Sigmoid colon (tissue), 4 donors: ENCODE results near the gene MYH7B.

ENCODE experiments used
- EP300 ChIP-seq, 4 donors: sonication (generic); formaldehyde crosslinking; IDR thresholded peaks; one replicate each; pipeline ENCODE4 v1.6.1; 2017; ENCODE audit warnings: antibody characterized with exemption in 4 of 4
- POLR2A ChIP-seq, 2 donors: fragments of 450-650 bp; IDR thresholded peaks; one replicate each; pipeline ENCODE4 v1.6.1; 2016; ENCODE audit warnings: antibody characterized with exemption in 2 of 2, mild to moderate bottlenecking in 2 of 2, moderate library complexity in 2 of 2
- POLR2AphosphoS5 ChIP-seq, 4 donors: sonication (generic); formaldehyde crosslinking; IDR thresholded peaks; one replicate each; pipeline ENCODE4 v1.6.1; 2017; ENCODE audit warnings: antibody characterized with exemption in 4 of 4
- TF ChIP-seq, protein P1 (sequence below), 4 experiments: fragments of 450-650 bp in 3 of 4; fragments of 200-600 bp in 1 of 4; IDR thresholded peaks; one replicate each; pipeline ENCODE4 v1.5.1; 2016 to 2019; ENCODE audit warnings: antibody characterized with exemption in 4 of 4, mild to moderate bottlenecking in 3 of 4, moderate library complexity in 2 of 4

DNA sequence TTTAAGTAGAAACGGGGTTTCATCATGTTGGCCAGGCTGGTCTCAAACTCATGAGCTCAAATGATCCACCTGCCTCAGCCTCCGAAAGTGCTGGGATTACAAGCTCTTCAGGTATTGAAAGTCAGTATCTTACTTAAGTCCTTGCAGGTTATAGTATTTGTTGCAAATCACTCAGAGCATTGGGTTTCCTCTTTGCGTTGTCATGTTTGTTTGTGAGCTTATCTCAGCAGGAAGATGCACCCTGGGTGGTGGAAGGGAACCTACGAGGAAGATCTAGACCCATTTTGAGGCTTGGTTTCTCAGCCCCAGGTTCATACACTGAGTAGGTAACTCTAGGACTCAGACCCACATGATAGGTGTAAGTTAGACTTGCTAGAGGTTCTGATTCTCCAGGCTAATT, 18.6 kb downstream of the MYH7B start:
- TF ChIP-seq, protein P1, sequence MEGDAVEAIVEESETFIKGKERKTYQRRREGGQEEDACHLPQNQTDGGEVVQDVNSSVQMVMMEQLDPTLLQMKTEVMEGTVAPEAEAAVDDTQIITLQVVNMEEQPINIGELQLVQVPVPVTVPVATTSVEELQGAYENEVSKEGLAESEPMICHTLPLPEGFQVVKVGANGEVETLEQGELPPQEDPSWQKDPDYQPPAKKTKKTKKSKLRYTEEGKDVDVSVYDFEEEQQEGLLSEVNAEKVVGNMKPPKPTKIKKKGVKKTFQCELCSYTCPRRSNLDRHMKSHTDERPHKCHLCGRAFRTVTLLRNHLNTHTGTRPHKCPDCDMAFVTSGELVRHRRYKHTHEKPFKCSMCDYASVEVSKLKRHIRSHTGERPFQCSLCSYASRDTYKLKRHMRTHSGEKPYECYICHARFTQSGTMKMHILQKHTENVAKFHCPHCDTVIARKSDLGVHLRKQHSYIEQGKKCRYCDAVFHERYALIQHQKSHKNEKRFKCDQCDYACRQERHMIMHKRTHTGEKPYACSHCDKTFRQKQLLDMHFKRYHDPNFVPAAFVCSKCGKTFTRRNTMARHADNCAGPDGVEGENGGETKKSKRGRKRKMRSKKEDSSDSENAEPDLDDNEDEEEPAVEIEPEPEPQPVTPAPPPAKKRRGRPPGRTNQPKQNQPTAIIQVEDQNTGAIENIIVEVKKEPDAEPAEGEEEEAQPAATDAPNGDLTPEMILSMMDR (IDR thresholded peaks at IDR 0.05): no peak
- no peak for TF ChIP-seq POLR2A (IDR thresholded peaks at IDR 0.05)
- TF ChIP-seq EP300 (IDR thresholded peaks at IDR 0.05): no peak
- TF ChIP-seq POLR2AphosphoS5 (IDR thresholded peaks at IDR 0.05): no peak
